Pancreas (tissue), 10 donors: Measurements from ENCODE around the gene MEIS1. TPM values are rescaled to one million over a fixed set of nuclear protein-coding genes. Genes with fewer than 3 reads are reported as not detected.

Experiments
- ATAC-seq, 4 donors: fragments of 200-7000 bp; cut with Tn5 transposase; one replicate each; pipeline versions ENCODE4 v1.8.0 to v1.9.1; 2020; ENCODE audit warnings: mild to moderate bottlenecking in 4 of 4, moderate library complexity in 4 of 4
- DNase-seq, 6 donors: peaks; one replicate each; pipeline ENCODE4 v3.0.0-alpha.2; 2020
- FAIRE-seq: peaks from 2 replicates; lab custom pipeline; 2012; peaks lifted over from hg19 to GRCh38; lab: Jason Lieb, UNC
- H3K27ac ChIP-seq, 4 donors: fragments of 200-600 bp; sonication (generic); 1 replicate in 3 of 4; 2 replicates in 1 of 4; pipeline versions ENCODE4 v1.5.0 to v1.8.0; 2020
- H3K27me3 ChIP-seq, 4 donors: fragments of 200-600 bp; one replicate each; pipeline ENCODE4 v1.8.0; 2021
- H3K36me3 ChIP-seq, 3 donors: fragments of 200-600 bp; sonication (generic) in 1 of 3; one replicate each; pipeline versions ENCODE4 v1.5.0 to v1.8.0; 2020 to 2021
- H3K4me1 ChIP-seq, 3 donors: fragments of 200-600 bp; one replicate each; pipeline ENCODE4 v1.8.0; 2021
- H3K4me3 ChIP-seq, 4 donors: fragments of 200-600 bp; sonication (generic) in 2 of 4; one replicate each; pipeline versions ENCODE4 v1.5.0 to v1.8.0; 2020 to 2021
- H3K9me3 ChIP-seq, 4 donors: fragments of 200-600 bp; one replicate each; pipeline ENCODE4 v1.8.0; 2021
- WGBS, 2 donors: extraction: QIAGEN DNeasy Blood & Tissue Kit; methylation state at CpG; one replicate each; pipeline ENCODE4 v1.1.7; 2013; 5-methylcytosine and 5-hydroxymethylcytosine counted together
- intact Hi-C, 3 donors: fragments of 100-400 bp; cut with DNase I; formaldehyde crosslinking; loops; one replicate each; pipeline versions ENCODE4 v1.11.1 to v1.14.2; 2022
- polyA plus RNA-seq, 2 donors: library from polyadenylated mRNA; stranded (reverse); fragments of 200-250 nt; gene quantifications; one replicate each; pipeline ENCODE4 v1.2.3, GENCODE V29; 2013
- total RNA-seq, 6 donors: library from RNA; stranded (reverse); fragmentation: NEBNext Ultra II Directional in 4 of 6; extraction: Animal tissue kit (Norgen Biotek cat#: 25700) in 4 of 6; gene quantifications; one replicate each; pipeline versions ENCODE4 v1.2.1 to v1.2.4, GENCODE V29; 2021 to 2023
- TF ChIP-seq, protein P1 (sequence below), 4 donors: fragments of 200-600 bp; sonication (generic) in 3 of 4; IDR thresholded peaks; one replicate each; pipeline versions ENCODE4 v1.5.0 to v1.8.0; 2021; ENCODE audit warnings: antibody characterized with exemption in 4 of 4
- donor health status: healthy with polysubstance abuse.
- donor health status: DM: no; HTN: no; CAD: no; lungs with moderate emphysema.
- donor health status: DM: no; HTN: no; CAD: no.
- donor health status: control.
- donor health status: control.
- donor health status: Bipolar disorder and iron deficiency.
- donor health status: DM: yes; HTN: yes; CAD: no.
- donor health status: DM: no; HTN: no; CAD: no.
- donor health status: DM: no; HTN: no; CAD: no.
- donor health status: DM: yes; HTN: yes; CAD: no.

Gene MEIS1
- total and polyA plus RNA-seq, 8 donors: 41.3 to 129 (median 58.4) TPM

DNA sequence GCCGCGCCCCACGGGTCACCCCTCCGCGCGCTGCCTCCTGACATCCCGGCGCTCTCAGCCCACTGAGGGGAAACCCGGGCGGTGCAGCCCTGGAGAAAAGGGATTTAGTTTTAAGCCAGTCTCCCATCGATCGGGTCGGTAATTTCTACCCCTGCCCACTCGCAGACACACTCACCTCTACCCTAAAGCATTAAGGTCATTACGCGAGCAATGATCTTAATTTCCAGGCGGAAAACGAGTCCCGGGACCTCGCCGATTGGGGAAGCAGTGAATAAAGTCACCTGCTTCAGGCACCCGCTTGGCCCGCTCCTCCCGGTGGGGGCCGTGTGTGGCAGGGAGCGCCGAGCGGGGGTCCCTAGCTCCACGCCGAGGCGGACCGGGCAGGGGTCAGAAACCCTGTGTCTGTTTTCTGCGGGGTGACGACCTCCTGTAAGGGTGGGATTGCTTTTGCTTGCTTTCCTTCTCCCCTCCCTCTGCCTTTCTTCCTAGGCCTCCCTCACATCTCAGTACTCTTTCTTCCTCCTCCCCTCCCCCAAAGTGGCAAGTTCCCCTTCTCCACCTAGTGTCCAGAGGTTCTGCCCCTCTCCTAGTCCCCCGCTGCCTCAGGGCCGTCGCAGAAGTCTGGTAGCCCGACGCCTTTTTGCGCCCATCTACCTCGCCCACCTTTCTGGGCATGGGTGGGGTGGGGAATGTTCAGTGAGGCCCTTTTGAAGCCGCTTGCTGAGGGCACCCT is 142.6 kb downstream of the MEIS1 start:
- H3K27ac ChIP-seq: peak overlapping the region; percentile 85 to 98 (median 94)
- ATAC-seq: peak; percentile 10 to 20 (median 18)
- TF ChIP-seq, protein P1, sequence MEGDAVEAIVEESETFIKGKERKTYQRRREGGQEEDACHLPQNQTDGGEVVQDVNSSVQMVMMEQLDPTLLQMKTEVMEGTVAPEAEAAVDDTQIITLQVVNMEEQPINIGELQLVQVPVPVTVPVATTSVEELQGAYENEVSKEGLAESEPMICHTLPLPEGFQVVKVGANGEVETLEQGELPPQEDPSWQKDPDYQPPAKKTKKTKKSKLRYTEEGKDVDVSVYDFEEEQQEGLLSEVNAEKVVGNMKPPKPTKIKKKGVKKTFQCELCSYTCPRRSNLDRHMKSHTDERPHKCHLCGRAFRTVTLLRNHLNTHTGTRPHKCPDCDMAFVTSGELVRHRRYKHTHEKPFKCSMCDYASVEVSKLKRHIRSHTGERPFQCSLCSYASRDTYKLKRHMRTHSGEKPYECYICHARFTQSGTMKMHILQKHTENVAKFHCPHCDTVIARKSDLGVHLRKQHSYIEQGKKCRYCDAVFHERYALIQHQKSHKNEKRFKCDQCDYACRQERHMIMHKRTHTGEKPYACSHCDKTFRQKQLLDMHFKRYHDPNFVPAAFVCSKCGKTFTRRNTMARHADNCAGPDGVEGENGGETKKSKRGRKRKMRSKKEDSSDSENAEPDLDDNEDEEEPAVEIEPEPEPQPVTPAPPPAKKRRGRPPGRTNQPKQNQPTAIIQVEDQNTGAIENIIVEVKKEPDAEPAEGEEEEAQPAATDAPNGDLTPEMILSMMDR (IDR thresholded peaks at IDR 0.05): no peak
- 1% methylated on average over 42 of the region's 42 CpGs for WGBS, 2 donors
- peaks cover 0 to 22% (median 9%) of the 10 kb centered on the region in 3 donors for H3K4me1 ChIP-seq
- H3K9me3 ChIP-seq: no peaks in the 10 kb centered on the region
- no peaks in the 10 kb centered on the region for H3K36me3 ChIP-seq
- peak overlapping the region; percentile 45 to 64 (median 52) for H3K4me3 ChIP-seq
- no peak for FAIRE-seq
- intact Hi-C loops: loop anchor here (2.0 to 10.0 kb wide), 4 partner anchors 133 to 460 kb away; partner anchors contain the start of gene MEIS1 (in 1 of the 3)
- peak; percentile 57 to 78 (median 66) for DNase-seq
- no peaks in the 10 kb centered on the region for H3K27me3 ChIP-seq

DNA sequence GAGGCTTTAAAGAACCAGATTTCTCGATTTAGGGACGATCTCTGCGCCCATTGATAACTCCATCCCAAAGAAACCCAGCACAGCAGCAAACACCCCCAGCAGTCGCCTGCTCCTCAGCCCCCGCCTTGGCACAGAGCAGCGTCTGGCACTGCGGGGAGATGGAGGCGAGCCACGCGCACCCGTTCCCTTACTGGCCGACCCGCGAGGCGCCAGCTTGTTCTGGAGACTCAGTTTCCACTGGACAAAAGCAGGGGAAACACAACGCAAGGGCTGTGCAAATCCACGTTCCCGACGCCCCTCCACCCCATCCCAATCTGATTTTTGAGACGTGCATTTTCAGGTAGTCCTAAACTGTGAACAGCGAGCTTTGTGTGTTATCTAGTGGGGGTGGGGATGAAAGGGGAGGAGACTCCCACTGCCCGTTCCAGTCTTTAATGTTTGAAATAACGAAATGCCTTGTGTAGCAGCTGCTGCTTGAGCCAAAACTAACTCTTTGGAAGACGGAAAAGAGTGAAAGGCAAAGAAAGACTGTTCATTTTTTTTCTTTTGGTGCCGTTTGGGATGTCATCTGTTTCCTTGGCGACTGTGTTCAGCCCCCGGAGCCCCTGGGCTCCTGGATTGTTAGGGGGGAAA is 143.2 kb downstream of the MEIS1 start:
- FAIRE-seq: no peak
- Histone ChIP-seq H3K27me3 (no peaks in the 10 kb centered on the region), H3K9me3 (no peaks in the 10 kb centered on the region), H3K4me1 (peaks cover 0 to 15% (median 2%) of the 10 kb centered on the region in 3 donors), H3K27ac (peak overlapping the region; percentile 85 to 98 (median 94)), H3K36me3 (no peaks in the 10 kb centered on the region), H3K4me3 (peak overlapping the region; percentile 45 to 64 (median 52))
- intact Hi-C loops: loop anchor here (2.0 to 10.0 kb wide), 4 partner anchors 133 to 459 kb away; partner anchors contain the start of gene MEIS1 (in 1 of the 3)
- peak; percentile 50 to 86 (median 74) for DNase-seq
- WGBS, 2 donors: 1% methylated on average over 27 of the region's 27 CpGs
- TF ChIP-seq, protein P1 (IDR thresholded peaks at IDR 0.05): no peak
- peak; percentile 26 to 44 (median 36) for ATAC-seq

DNA sequence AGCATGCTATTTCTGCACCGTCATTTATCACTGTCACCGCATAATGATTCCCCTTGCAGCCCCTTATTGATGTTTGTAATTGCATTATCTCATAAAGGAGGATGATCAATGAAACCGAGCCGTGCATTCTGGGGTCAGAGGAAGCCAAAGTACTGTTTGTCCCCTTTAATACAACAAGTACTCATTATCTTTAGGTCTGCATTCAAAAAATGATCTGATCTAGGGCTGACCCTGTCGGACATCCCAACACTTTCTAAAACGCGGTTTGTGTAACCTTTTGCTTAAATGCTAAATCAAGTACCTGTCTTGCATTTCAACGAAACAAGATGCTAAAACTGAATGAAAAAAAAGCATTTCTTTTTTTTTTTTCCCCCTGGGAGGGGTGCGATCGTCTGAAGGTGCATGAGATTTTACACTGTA is 143.8 kb downstream of the MEIS1 start:
- TF ChIP-seq, protein P1 (IDR thresholded peaks at IDR 0.05): no peak
- 2 to 3% methylated on average over 10 of the region's 10 CpGs for WGBS, 2 donors
- DNase-seq: no peak
- Histone ChIP-seq H3K4me1 (peaks cover 0 to 10% (median 0%) of the 10 kb centered on the region in 3 donors), H3K27me3 (no peaks in the 10 kb centered on the region), H3K27ac (peak overlapping the region; percentile 85 to 98 (median 94)), H3K4me3 (peak overlapping the region in 3 of 4 donors; percentile 6 to 64 (median 59)), H3K9me3 (no peaks in the 10 kb centered on the region), H3K36me3 (no peaks in the 10 kb centered on the region)
- no peak for FAIRE-seq
- no peak for ATAC-seq
- intact Hi-C loops: loop anchor here (2.0 to 10.0 kb wide), 4 partner anchors 134 to 459 kb away; partner anchors contain the start of gene MEIS1 (in 1 of the 3)

DNA sequence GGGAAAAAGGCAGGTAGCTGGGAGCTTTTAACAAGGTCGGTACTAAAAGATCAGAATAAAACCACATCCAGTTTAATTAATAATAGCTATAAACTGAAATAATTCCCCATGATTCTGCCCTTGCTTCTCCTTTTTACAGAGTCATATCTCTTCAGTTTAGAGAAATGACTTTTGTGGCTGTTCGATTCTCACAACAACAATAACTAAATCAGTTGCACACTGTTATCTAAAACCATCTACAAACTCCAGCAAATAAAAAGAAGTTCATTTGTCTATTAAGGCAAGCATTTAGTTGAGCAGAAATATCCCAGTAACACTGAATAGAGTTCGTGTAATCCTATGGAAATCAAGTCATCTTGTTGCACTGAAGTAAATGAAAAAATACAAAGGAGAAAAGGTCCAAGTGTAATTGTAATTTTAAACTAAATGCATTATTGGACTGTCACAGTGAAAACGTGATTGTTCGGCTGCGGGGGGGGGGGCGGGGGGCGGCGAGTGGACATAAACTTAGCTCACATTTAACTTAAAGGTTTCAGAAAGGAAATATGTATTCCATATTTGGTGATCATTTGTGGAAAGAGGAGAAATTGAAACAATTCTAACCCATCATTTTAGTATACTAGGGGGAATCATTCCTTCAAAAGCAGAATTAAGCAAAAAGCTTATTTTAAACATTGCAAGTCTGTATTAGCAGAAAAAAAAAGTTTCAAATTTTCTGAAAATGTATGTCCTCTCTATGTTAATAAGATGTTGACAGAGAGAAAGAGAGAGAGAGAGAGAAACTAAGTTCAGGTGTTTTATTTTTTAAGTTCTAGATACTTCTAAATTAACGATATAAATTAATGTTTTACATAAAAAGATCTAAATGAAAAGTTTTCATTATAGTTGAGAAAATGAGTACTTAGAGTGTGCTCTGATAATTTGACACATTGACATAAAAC is 144.5 kb downstream of the MEIS1 start:
- no peaks in the 10 kb centered on the region for H3K9me3 ChIP-seq
- ATAC-seq (no peak), DNase-seq (no peak), FAIRE-seq (no peak)
- H3K36me3 ChIP-seq: no peaks in the 10 kb centered on the region
- peak overlapping the region in 3 of 4 donors; percentile 6 to 64 (median 59) for H3K4me3 ChIP-seq
- H3K27ac ChIP-seq: peak overlapping the region; percentile 93 to 98 (median 96)
- intact Hi-C loops: loop anchor here (2.0 to 10.0 kb wide), 5 partner anchors 135 to 633 kb away; partner anchors contain the start of gene MEIS1 (in 1 of the 3)
- H3K4me1 ChIP-seq: peaks cover 3 to 12% (median 4%) of the 10 kb centered on the region in 3 donors
- 6 to 8% methylated on average over 10 of the region's 10 CpGs for WGBS, 2 donors
- TF ChIP-seq, protein P1 (IDR thresholded peaks at IDR 0.05): no peak
- H3K27me3 ChIP-seq: no peaks in the 10 kb centered on the region
